ENCODE measurements around the gene ADAMTSL5. TPM values are rescaled to one million over a fixed set of nuclear protein-coding genes. Genes with fewer than 3 reads are reported as not detected.

ADAMTSL5 gene
- total and polyA plus RNA-seq, 2 of the 13 experiments (the other 11 are each of a cell fraction or from before 2014, with no cell fraction given), result 0.60 to 2.7 TPM

GRCh38 chr19:1516395-1516753, 3.6 kb upstream of the ADAMTSL5 start (continued):
- TF ChIP-seq CREB1 (IDR thresholded peaks at IDR 0.05), result peak; percentile 65
- no peak for TF ChIP-seq CREB1 (CRISPR knock-in tag; IDR thresholded peaks at IDR 0.05)
- TF ChIP-seq GPN1 (CRISPR knock-in tag; IDR thresholded peaks at IDR 0.05; ENCODE audit: borderline replicate concordance), result no peak
- no peak for TF ChIP-seq GMEB1 (CRISPR knock-in tag; IDR thresholded peaks at IDR 0.05; ENCODE audit: borderline replicate concordance)
- TF ChIP-seq HDAC1 (CRISPR knock-in tag; IDR thresholded peaks at IDR 0.05), result no peak
- TF ChIP-seq ARNTL (CRISPR knock-in tag; IDR thresholded peaks at IDR 0.05), result no peak
- TF ChIP-seq ZMAT3 (CRISPR knock-in tag; conservative IDR thresholded peaks at IDR 0.05), result no peak
- TF ChIP-seq CEBPB (IDR thresholded peaks at IDR 0.05; ENCODE audit: borderline replicate concordance, low read depth, low read length), result peak; percentile 16; the same call in 1 of the 2 replicates
- TF ChIP-seq HMGA1 (CRISPR knock-in tag; conservative IDR thresholded peaks at IDR 0.05), result no peak
- no peak for TF ChIP-seq ZNF891 (CRISPR knock-in tag; IDR thresholded peaks at IDR 0.05)
- TF ChIP-seq, protein P1, sequence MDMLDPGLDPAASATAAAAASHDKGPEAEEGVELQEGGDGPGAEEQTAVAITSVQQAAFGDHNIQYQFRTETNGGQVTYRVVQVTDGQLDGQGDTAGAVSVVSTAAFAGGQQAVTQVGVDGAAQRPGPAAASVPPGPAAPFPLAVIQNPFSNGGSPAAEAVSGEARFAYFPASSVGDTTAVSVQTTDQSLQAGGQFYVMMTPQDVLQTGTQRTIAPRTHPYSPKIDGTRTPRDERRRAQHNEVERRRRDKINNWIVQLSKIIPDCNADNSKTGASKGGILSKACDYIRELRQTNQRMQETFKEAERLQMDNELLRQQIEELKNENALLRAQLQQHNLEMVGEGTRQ (IDR thresholded peaks at IDR 0.05; ENCODE audit: low read depth, low read length), result peak; percentile 52; the same call in 1 of the 2 replicates
- TF ChIP-seq, protein P1 (CRISPR knock-in tag; IDR thresholded peaks at IDR 0.05; ENCODE audit: borderline replicate concordance), result peak; percentile 78; the same call in 1 of the 2 replicates
- no peak for TF ChIP-seq ZKSCAN5 (CRISPR knock-in tag; IDR thresholded peaks at IDR 0.05)
- TF ChIP-seq, protein P2, sequence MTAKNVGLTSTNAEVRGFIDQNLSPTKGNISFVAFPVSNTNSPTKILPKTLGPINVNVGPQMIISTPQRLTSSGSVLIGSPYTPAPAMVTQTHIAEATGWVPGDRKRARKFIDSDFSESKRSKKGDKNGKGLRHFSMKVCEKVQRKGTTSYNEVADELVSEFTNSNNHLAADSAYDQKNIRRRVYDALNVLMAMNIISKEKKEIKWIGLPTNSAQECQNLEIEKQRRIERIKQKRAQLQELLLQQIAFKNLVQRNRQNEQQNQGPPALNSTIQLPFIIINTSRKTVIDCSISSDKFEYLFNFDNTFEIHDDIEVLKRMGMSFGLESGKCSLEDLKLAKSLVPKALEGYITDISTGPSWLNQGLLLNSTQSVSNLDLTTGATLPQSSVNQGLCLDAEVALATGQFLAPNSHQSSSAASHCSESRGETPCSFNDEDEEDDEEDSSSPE (CRISPR knock-in tag; IDR thresholded peaks at IDR 0.05), result no peak

Measured in HepG2 (cell line).